GM12878 (cell line): ENCODE results near the gene UMAD1. TPM values are rescaled to one million over a fixed set of nuclear protein-coding genes. Genes with fewer than 3 reads are reported as not detected.

Experiments
- ATAC-seq: fragments of 200-7000 bp; cut with Tn5 transposase; 3 replicates; pipeline ENCODE4 v1.9.1; 2020; ENCODE audit warnings: mild to moderate bottlenecking, moderate library complexity
- BruUV-seq: library from RNA; stranded (reverse); fragments of 400-500 nt; replicated peaks from 2 replicates; lab custom pipeline; 2021; lab: Mats Ljungman, UMichigan
- CTCF ChIA-PET: fragments of 300-600 bp; sonication (Branson Sonifier 250); formaldehyde crosslinking; extraction: SDS; loops from one replicate; lab custom pipeline; 2021; ENCODE audit warnings: inconsistent platforms; lab: Yijun Ruan, JAX
- POLR2A ChIA-PET: fragments of 350-600 bp; formaldehyde crosslinking; extraction: SDS; loops from one replicate; lab custom pipeline; 2021; ENCODE audit warnings: inconsistent platforms; lab: Charles Lee
- RAD21 ChIA-PET: fragments of 300-600 bp; sonication (Branson Sonifier 250); formaldehyde crosslinking; loops from one replicate; lab custom pipeline; 2023; ENCODE audit warnings: antibody characterized with exemption; ENCODE audit not compliant: unreplicated experiment; lab: Charles Lee
- SMC1A ChIA-PET: fragments of 300-600 bp; sonication (Branson Sonifier 250); formaldehyde crosslinking; loops from one replicate; lab custom pipeline; 2023; ENCODE audit not compliant: unreplicated experiment, uncharacterized antibody; lab: Charles Lee
- DNase-seq: peaks from one replicate; pipeline ENCODE4 v3.0.0-alpha.2; 2011; ENCODE audit warnings: low read depth, low spot score
- FAIRE-seq: peaks from 3 replicates; lab custom pipeline; 2011; peaks lifted over from hg19 to GRCh38; lab: Jason Lieb, UNC
- H2AFZ ChIP-seq: 2 replicates; pipeline ENCODE4 v1.6.0; 2011; ENCODE audit warnings: low read depth, low read length, control low read depth; ENCODE audit not compliant: control insufficient read depth
- H3K27ac ChIP-seq: 2 replicates; pipeline ENCODE4 v1.5.1; 2011; ENCODE audit warnings: control low read depth; ENCODE audit not compliant: control insufficient read depth, insufficient read depth
- H3K27me3 ChIP-seq, 2 experiments: replicated peaks in 1 of 2; 2 replicates each; pipeline versions ENCODE4 v1.6.0 to v1.6.1; 2011; ENCODE audit warnings: low read length in 1 of 2; ENCODE audit not compliant: control insufficient read depth in 2 of 2, insufficient read depth in 2 of 2
- H3K36me3 ChIP-seq, 2 experiments: 2 replicates each; pipeline ENCODE4 v1.5.1; 2011; ENCODE audit warnings: low read length in 1 of 2; ENCODE audit not compliant: control insufficient read depth in 2 of 2, insufficient read depth in 2 of 2
- H3K4me1 ChIP-seq: 2 replicates; pipeline ENCODE4 v1.6.1; 2011; ENCODE audit warnings: mild to moderate bottlenecking, low read length, moderate library complexity, mixed read lengths; ENCODE audit not compliant: control insufficient read depth, insufficient read depth
- H3K4me2 ChIP-seq: 2 replicates; pipeline ENCODE4 v1.6.0; 2011; ENCODE audit warnings: control low read depth; ENCODE audit not compliant: control insufficient read depth, insufficient read depth
- H3K4me3 ChIP-seq: fragments of 200-600 bp; sonication (generic); 2 replicates; pipeline ENCODE4 v1.5.1; 2016
- H3K79me2 ChIP-seq: 2 replicates; pipeline ENCODE4 v1.6.0; 2011; ENCODE audit warnings: low read length; ENCODE audit not compliant: control insufficient read depth, insufficient read depth
- H3K9ac ChIP-seq: 2 replicates; pipeline ENCODE4 v1.8.0; 2011; ENCODE audit warnings: low read length, control low read depth, mixed read lengths; ENCODE audit not compliant: control insufficient read depth, insufficient read depth
- H3K9me3 ChIP-seq: replicated peaks from 3 replicates; pipeline ENCODE4 v1.5.1; 2011; ENCODE audit warnings: mild to moderate bottlenecking, low read length; ENCODE audit not compliant: control insufficient read depth, insufficient read depth
- H4K20me1 ChIP-seq: 2 replicates; pipeline ENCODE4 v1.6.0; 2011; ENCODE audit not compliant: control insufficient read depth, insufficient read depth
- ATF7 ChIP-seq: fragments of 450-650 bp; IDR thresholded peaks from 2 replicates; pipeline ENCODE4 v1.6.1; 2016; ENCODE audit warnings: low read depth, mild to moderate bottlenecking
- ETV6 ChIP-seq, 2 experiments: fragments of 450-650 bp in 1 of 2; IDR thresholded peaks in 1 of 2; conservative IDR thresholded peaks in 1 of 2; 2 replicates each; pipeline ENCODE4 v1.6.1; 2014; ENCODE audit warnings: antibody characterized with exemption in 1 of 2, borderline replicate concordance in 1 of 2, low read depth in 1 of 2, mild to moderate bottlenecking in 1 of 2, moderate library complexity in 1 of 2
- EZH2 ChIP-seq: IDR thresholded peaks from 2 replicates; pipeline ENCODE4 v1.6.1; 2012; ENCODE audit warnings: low read depth, mild to moderate bottlenecking, control low read depth, inconsistent platforms, low read length, borderline replicate concordance; ENCODE audit not compliant: control insufficient read depth
- HDAC2 ChIP-seq: fragments of 200-600 bp; sonication (generic); IDR thresholded peaks from 2 replicates; pipeline ENCODE4 v1.6.1; 2017
- NR2C2 ChIP-seq: IDR thresholded peaks from 2 replicates; pipeline ENCODE4 v1.6.1; 2011; ENCODE audit warnings: borderline replicate concordance, low read depth; ENCODE audit not compliant: control insufficient read depth, insufficient read length
- POLR2AphosphoS2 ChIP-seq: IDR thresholded peaks from 2 replicates; pipeline ENCODE4 v1.6.1; 2011; ENCODE audit warnings: low read depth, mild to moderate bottlenecking, low read length, improper control_type of control experiment, moderate library complexity
- RELA ChIP-seq: fragments of 450-650 bp; IDR thresholded peaks from 2 replicates; pipeline ENCODE4 v1.8.0; 2014; ENCODE audit warnings: borderline replicate concordance; ENCODE audit not compliant: partially characterized antibody
- STAT3 ChIP-seq: IDR thresholded peaks from 2 replicates; pipeline ENCODE4 v1.6.1; 2011; ENCODE audit warnings: low read depth, low read length, improper control_type of control experiment
- TAF1 ChIP-seq: IDR thresholded peaks from 2 replicates; pipeline ENCODE4 v1.6.1; 2011; ENCODE audit warnings: mild to moderate bottlenecking, low read depth, low read length, borderline replicate concordance
- TCF12 ChIP-seq: IDR thresholded peaks from 2 replicates; pipeline ENCODE4 v1.6.1; 2011; ENCODE audit warnings: low read depth, mild to moderate bottlenecking, low read length
- WGBS: methylation state at CpG from one replicate; pipeline ENCODE4 v1.1.6; 2016; ENCODE audit warnings: low lambda C conversion rate; ENCODE audit not compliant: insufficient replicate concordance, insufficient coverage; ENCODE audit errors: missing lambda C conversion rate; 5-methylcytosine and 5-hydroxymethylcytosine counted together
- in situ Hi-C: fragments of 300-500 bp; cut with MboI; formaldehyde crosslinking; loops from 9 replicates; pipeline ENCODE4 v1.14.3; 2018; ENCODE audit warnings: mixed read lengths
- intact Hi-C: fragments of 100-400 bp; cut with micrococcal nuclease; formaldehyde crosslinking; loops from one replicate; pipeline ENCODE4 v1.14.2; 2022; ENCODE audit not compliant: unreplicated experiment
- polyA plus RNA-seq, 11 experiments: library from polyadenylated mRNA; depleted of rRNA in 4 of 11; unstranded in 6 of 11; stranded (reverse) in 5 of 11; fragments of >200 nt; fragmentation: Nextera tagmentation in 4 of 11; fragmentation: Illumina TruSeq in 1 of 11; extraction: Ambion mirVana in 4 of 11; extraction: Trizol in 1 of 11; gene quantifications; 1 replicate in 1 of 11; 2 replicates in 10 of 11; pipeline versions ENCODE4 v1.2.1 to v1.2.3, GENCODE V29; 2011 to 2016; ENCODE audit warnings: inconsistent platforms in 2 of 11, missing spikeins in 2 of 11, low read depth in 1 of 11
- total RNA-seq, 4 experiments: library from RNA; depleted of rRNA in 3 of 4; stranded (reverse); fragments of >200 nt in 3 of 4; fragmentation: Illumina TruSeq in 1 of 4; extraction: Trizol in 1 of 4; gene quantifications; 2 replicates each; pipeline versions ENCODE4 v1.2.1 to v1.2.3, GENCODE V29; 2013 to 2021
- TF ChIP-seq, protein P1 (sequence below): IDR thresholded peaks from 2 replicates; pipeline ENCODE4 v1.6.1; 2012; ENCODE audit warnings: mild to moderate bottlenecking, low read depth, low read length
- TF ChIP-seq, protein P2 (sequence below): fragments of 450-650 bp; IDR thresholded peaks from 2 replicates; pipeline ENCODE4 v1.6.1; 2018; ENCODE audit warnings: borderline replicate concordance, mild to moderate bottlenecking; ENCODE audit not compliant: partially characterized antibody
- TF ChIP-seq, protein P3 (sequence below): fragments of 450-650 bp; IDR thresholded peaks from 2 replicates; pipeline ENCODE4 v1.6.1; 2017; ENCODE audit warnings: mild to moderate bottlenecking, moderate library complexity

Gene UMAD1
- total and polyA plus RNA-seq, 10 of the 15 experiments (the other 5 are each of a cell fraction or from before 2014, with no cell fraction given), result 6.0 to 28.6 (median 9.3) TPM

DNA sequence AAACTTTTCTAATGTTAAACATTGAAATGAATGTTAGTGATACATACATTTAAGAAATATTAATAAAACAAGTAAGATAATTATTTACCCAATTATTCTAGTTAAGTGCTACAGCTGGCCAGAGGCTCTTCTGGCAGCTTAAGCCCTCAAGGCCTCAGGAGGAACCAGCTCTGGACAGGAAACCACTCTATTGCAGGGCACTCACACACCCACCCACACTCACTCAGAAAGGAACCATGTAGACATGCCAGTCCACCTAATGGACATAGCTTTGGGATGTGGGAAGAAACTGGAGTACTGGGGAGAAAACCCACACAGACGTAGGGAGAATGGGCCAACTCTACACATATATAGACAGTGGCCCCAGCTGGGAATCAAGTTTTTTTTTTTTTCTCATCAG is 28.2 kb downstream of the UMAD1 start:
- FAIRE-seq (no peak), ATAC-seq (no peak), DNase-seq (no peak)
- POLR2A ChIA-PET, result no interaction called here
- no peaks in the 10 kb centered on the region for H4K20me1 ChIP-seq
- H2AFZ ChIP-seq, result no peak overlapping the region
- peaks cover 10% of the 10 kb centered on the region for H3K9me3 ChIP-seq
- no peak overlapping the region for H3K4me2 ChIP-seq
- H3K4me3 ChIP-seq, result no peak overlapping the region
- no peak overlapping the region for H3K9ac ChIP-seq
- SMC1A ChIA-PET, result interaction anchor here (0.7 to 1.5 kb wide), 2 partner anchors 13 to 329 kb away, joined by 3 to 4 read pairs; no protein-coding TSS in a partner anchor
- H3K79me2 ChIP-seq, result no peaks in the 10 kb centered on the region
- no peaks in the 10 kb centered on the region for H3K27me3 ChIP-seq
- no peak overlapping the region for H3K27ac ChIP-seq
- WGBS, result 92% methylated on average over 1 of the region's 1 CpG
- H3K36me3 ChIP-seq, result no peaks in the 10 kb centered on the region
- in situ Hi-C loops, result no loop called here
- CTCF ChIA-PET, result interaction anchor here (1.1 to 1.8 kb wide), 2 partner anchors 12 to 22 kb away, joined by 3 to 5 read pairs; no protein-coding TSS in a partner anchor
- RAD21 ChIA-PET, result no interaction called here
- intact Hi-C loops, result no loop called here
- no TSS peak for BruUV-seq
- no peaks in the 10 kb centered on the region for H3K4me1 ChIP-seq
- TF ChIP-seq POLR2AphosphoS2 (no peak), EZH2 (no peak), STAT3 (no peak), NR2C2 (no peak), ETV6 (conservative IDR thresholded peaks at IDR 0.05 in 1 of 2, IDR thresholded peaks at IDR 0.05 in 1 of 2; ENCODE audit: borderline replicate concordance in 1 of 2, low read depth in 1 of 2) (no peak), ATF7 (no peak), RELA (no peak), HDAC2 (no peak), TAF1 (no peak), TCF12 (no peak)
- TF ChIP-seq, protein P1, sequence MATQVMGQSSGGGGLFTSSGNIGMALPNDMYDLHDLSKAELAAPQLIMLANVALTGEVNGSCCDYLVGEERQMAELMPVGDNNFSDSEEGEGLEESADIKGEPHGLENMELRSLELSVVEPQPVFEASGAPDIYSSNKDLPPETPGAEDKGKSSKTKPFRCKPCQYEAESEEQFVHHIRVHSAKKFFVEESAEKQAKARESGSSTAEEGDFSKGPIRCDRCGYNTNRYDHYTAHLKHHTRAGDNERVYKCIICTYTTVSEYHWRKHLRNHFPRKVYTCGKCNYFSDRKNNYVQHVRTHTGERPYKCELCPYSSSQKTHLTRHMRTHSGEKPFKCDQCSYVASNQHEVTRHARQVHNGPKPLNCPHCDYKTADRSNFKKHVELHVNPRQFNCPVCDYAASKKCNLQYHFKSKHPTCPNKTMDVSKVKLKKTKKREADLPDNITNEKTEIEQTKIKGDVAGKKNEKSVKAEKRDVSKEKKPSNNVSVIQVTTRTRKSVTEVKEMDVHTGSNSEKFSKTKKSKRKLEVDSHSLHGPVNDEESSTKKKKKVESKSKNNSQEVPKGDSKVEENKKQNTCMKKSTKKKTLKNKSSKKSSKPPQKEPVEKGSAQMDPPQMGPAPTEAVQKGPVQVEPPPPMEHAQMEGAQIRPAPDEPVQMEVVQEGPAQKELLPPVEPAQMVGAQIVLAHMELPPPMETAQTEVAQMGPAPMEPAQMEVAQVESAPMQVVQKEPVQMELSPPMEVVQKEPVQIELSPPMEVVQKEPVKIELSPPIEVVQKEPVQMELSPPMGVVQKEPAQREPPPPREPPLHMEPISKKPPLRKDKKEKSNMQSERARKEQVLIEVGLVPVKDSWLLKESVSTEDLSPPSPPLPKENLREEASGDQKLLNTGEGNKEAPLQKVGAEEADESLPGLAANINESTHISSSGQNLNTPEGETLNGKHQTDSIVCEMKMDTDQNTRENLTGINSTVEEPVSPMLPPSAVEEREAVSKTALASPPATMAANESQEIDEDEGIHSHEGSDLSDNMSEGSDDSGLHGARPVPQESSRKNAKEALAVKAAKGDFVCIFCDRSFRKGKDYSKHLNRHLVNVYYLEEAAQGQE, result no peak
- TF ChIP-seq, protein P2, sequence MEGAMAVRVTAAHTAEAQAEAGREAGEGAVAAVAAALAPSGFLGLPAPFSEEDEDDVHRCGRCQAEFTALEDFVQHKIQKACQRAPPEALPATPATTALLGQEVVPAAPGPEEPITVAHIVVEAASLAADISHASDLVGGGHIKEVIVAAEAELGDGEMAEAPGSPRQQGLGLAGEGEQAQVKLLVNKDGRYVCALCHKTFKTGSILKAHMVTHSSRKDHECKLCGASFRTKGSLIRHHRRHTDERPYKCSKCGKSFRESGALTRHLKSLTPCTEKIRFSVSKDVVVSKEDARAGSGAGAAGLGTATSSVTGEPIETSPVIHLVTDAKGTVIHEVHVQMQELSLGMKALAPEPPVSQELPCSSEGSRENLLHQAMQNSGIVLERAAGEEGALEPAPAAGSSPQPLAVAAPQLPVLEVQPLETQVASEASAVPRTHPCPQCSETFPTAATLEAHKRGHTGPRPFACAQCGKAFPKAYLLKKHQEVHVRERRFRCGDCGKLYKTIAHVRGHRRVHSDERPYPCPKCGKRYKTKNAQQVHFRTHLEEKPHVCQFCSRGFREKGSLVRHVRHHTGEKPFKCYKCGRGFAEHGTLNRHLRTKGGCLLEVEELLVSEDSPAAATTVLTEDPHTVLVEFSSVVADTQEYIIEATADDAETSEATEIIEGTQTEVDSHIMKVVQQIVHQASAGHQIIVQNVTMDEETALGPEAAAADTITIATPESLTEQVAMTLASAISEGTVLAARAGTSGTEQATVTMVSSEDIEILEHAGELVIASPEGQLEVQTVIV, result no peak
- TF ChIP-seq, protein P3, sequence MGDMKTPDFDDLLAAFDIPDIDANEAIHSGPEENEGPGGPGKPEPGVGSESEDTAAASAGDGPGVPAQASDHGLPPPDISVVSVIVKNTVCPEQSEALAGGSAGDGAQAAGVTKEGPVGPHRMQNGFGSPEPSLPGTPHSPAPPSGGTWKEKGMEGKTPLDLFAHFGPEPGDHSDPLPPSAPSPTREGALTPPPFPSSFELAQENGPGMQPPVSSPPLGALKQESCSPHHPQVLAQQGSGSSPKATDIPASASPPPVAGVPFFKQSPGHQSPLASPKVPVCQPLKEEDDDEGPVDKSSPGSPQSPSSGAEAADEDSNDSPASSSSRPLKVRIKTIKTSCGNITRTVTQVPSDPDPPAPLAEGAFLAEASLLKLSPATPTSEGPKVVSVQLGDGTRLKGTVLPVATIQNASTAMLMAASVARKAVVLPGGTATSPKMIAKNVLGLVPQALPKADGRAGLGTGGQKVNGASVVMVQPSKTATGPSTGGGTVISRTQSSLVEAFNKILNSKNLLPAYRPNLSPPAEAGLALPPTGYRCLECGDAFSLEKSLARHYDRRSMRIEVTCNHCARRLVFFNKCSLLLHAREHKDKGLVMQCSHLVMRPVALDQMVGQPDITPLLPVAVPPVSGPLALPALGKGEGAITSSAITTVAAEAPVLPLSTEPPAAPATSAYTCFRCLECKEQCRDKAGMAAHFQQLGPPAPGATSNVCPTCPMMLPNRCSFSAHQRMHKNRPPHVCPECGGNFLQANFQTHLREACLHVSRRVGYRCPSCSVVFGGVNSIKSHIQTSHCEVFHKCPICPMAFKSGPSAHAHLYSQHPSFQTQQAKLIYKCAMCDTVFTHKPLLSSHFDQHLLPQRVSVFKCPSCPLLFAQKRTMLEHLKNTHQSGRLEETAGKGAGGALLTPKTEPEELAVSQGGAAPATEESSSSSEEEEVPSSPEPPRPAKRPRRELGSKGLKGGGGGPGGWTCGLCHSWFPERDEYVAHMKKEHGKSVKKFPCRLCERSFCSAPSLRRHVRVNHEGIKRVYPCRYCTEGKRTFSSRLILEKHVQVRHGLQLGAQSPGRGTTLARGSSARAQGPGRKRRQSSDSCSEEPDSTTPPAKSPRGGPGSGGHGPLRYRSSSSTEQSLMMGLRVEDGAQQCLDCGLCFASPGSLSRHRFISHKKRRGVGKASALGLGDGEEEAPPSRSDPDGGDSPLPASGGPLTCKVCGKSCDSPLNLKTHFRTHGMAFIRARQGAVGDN, result no peak
